HL-60/S4 treated with retinoic acid at 250 ng/mL for 4 days and 3 days (cell line): ENCODE data around the gene HSD17B3.
"Not testable (repeated sequence)": the region's sequence is repeated elsewhere in the genome, so short reads cannot be mapped to it uniquely, and the experiment has no call there.

ENCODE experiments used
- in situ Hi-C: fragments of 300-500 bp; cut with MboI; formaldehyde crosslinking; loops from 2 replicates; pipeline ENCODE4 v1.7.0; 2022; ENCODE audit warnings: low sequenced_read_pairs

Gene HSD17B3

GRCh38 chr9:96302021-96302420 lies at the start of gene HSD17B3:
HSD17B3 (minus strand) TSS chr9:96302176; CDS start chr9:96302104, 72 bp downstream.
- in situ Hi-C loops: no loop called here

DNA sequence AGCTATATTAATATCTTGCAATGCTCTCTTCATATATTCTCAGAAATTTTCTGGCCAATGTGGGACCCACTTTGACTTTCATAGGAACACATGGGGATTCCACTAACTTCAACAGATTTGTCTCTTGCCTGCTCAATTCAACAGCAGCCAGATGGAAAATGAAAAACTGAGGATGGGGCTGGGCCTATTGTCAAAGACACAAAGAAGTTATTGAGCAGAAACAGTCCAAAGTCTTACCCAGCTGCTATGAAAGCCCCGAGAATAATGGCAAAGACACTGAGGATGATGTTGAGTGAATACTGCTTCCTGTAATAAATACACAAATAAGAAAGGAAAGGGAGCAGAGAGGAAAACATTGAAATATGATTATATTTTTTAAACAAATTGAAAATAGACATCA lies 48.9 kb upstream of the HSD17B3 start:
- in situ Hi-C loops: no loop called here

DNA sequence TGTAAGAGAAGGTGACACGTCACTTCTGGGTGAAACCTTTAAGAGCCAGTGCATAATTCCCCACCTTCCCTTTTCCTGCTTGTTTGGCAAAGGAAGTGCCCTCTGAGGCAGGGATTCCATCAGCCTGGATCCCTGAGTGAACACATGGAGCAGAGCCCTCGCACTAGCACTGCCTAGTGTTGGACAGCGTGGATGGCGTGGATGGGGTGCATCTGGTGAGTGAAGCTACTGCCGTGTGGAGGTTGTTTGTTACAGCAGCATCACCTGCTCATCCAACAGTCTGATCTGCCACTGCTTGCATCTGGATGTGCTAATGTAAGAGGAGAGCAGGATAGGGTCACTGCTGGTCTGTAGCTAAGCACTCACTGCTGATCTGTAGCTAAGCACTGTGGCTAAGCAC lies 46.3 kb upstream of the HSD17B3 start:
- in situ Hi-C loops: loop anchor here (25.0 kb wide), 1 partner anchor 314 kb away; the partner anchor contains the start of gene PRXL2C

DNA sequence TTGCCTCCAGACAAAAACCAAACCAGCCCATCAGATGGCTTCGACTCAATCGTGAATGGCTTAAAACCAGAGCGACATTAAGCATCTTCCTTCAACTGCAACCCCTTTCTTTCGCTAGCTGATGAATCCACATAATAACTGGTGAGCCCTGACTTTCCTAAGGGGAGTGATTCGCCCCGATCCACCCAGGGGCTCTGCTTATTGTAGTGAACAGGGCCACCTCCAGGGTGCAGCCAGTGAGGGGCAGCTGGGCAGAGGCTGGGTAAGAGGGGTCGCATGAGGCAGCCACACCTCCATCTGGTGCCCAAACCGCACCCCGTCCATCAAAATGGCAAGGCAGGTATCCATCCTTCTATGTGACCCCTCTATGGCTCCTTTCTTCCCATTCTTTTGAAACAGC lies 43.6 kb upstream of the HSD17B3 start:
- in situ Hi-C loops: loop anchor here (25.0 kb wide), 1 partner anchor 317 kb away; the partner anchor contains the start of gene PRXL2C

DNA sequence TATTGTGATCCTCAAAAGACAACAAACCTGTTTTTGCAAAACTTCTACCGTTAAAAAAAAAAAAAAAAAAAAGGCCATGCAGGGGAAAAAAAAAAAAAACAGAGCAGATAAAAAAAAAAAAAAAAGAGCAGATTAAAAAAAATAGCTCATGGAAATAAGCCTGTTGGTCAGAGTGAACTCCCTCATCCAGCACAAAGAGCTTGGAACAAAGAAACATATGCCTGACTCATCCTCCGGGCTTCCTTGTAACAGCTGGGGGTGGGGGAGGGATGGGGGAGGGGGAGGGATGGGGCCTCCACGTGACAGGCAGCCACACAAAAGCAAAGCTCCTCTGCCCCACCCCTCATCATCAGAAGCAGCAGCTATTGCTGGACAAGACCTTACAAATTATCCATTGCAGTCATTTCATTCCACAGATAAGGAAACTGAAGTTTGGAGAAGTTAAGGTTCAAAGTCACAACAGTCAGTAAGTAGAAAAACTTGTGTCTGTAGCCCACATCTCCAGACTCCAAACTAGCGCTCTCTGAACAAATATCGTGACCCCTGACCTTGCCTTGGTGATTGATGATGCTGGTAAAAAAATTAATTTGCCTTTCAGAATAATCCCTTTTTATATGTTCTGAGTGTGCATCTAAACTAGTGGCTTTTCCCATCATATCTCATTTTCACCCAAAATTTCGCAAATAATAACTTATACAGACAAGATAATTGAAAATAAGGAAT lies 42.6 kb upstream of the HSD17B3 start:
- in situ Hi-C loops: loop anchor here (25.0 kb wide), 1 partner anchor 318 kb away; the partner anchor contains the start of gene PRXL2C

GRCh38 chr9:96343515-96344360 lies 41.8 kb upstream of the HSD17B3 start:
- in situ Hi-C loops: loop anchor here (25.0 kb wide), 1 partner anchor 319 kb away; the partner anchor contains the start of gene PRXL2C

GRCh38 chr9:96342571-96343245 lies 40.7 kb upstream of the HSD17B3 start:
- in situ Hi-C loops: loop anchor here (25.0 kb wide), 1 partner anchor 320 kb away; the partner anchor contains the start of gene PRXL2C

DNA sequence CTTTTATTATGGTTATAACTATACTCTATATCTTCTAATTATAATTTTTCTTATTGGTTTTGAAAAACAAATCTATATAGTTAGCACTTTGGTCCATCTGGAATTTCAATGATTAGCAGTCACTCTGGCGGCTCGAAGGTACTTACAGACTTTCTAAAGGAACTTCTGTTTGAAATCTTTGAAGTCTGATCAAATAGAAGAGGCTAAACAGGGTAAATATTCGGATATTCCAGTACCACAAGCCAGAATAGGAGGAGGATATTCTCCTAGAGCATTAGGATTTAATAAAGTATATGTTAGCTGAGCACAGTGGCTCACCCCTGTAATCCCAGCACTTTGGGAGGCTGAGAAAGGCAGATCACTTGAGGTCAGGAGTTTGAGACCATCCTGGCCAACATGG lies 38.7 kb upstream of the HSD17B3 start:
- in situ Hi-C loops: loop anchor here (25.0 kb wide), 1 partner anchor 322 kb away; the partner anchor contains the start of gene PRXL2C

- in situ Hi-C loops: loop anchor here (25.0 kb wide), 1 partner anchor 324 kb away; the partner anchor contains the start of gene PRXL2C
These were observed 36.3 kb upstream of the HSD17B3 start for GRCh38 chr9:96338299-96338698.

DNA sequence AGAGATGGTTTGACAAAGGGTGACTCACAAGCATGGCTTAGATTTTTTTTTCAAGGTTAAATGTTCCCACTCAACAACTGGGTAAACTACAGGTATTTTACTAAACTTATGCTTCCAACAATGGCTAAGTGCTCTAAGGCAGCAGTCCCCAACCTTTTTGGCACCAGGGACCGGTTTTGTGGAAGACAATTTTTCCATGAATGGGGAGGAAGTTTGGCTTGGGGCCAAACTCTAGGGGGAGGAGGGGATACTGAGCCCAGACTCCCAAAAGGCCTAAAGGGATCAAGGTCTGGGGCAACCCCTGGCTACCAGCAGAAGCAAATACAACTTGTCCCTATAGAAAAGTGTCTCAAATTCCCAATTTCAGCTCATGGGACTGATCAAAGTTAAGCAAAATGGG lies 32.0 kb upstream of the HSD17B3 start:
- in situ Hi-C loops: loop anchor here (25.0 kb wide), 1 partner anchor 328 kb away; the partner anchor contains the start of gene PRXL2C

- in situ Hi-C loops: loop anchor here (25.0 kb wide), 1 partner anchor 331 kb away; the partner anchor contains the start of gene PRXL2C
These were observed 29.4 kb upstream of the HSD17B3 start for GRCh38 chr9:96331236-96331947.

DNA sequence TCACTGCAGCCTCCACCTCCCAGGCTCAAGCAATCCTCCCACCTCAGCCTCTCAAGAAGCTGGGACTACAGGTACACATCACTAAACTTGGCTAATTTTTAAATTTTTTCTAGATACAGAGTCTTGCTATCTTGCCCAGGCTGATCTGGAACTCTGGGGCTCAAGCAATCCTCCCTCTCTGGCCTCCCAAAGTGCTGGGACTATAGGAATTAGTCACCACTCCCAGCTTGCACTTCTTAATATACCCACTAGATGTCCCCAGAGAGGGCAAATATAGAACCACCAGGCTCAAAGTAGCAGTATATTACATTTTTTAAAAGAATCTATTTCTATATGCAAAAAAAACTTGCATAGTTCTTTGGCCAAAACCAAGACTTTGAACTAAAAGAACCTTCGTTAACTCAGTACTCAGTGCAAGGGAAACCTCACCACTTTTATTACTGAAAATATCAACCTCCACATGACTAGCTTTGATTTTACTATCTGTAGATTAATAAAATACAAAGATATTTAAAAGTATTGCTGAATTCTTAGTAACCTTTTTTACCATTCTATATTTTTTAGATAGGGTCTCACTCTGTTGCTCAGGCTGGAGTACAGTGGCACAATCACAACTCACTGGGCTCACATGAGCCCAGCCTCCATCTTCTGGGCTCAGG lies 25.8 kb upstream of the HSD17B3 start:
- in situ Hi-C loops: loop anchor here (25.0 kb wide), 1 partner anchor 334 kb away; the partner anchor contains the start of gene PRXL2C

DNA sequence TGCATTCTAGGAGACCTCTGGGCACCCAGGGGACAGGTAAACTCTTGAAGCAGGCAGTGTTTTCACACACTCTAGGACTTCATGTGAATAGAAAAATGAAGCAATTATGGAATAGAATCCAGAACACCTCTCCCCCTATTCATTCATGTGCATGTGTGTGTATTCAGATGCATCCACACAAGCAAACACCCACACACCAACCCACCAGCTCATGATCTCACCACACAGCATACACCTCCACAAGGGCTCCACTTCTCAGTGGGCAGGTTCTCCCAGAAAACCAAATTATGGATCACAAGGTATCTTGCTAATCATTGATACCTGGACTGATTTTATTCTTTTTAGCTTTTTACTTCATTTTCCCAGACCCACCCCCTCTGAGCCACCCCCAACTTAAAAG lies 21.2 kb upstream of the HSD17B3 start:
- in situ Hi-C loops: no loop called here

GRCh38 chr9:96322736-96323135 lies 20.8 kb upstream of the HSD17B3 start:
- in situ Hi-C loops: not testable (repeated sequence)

DNA sequence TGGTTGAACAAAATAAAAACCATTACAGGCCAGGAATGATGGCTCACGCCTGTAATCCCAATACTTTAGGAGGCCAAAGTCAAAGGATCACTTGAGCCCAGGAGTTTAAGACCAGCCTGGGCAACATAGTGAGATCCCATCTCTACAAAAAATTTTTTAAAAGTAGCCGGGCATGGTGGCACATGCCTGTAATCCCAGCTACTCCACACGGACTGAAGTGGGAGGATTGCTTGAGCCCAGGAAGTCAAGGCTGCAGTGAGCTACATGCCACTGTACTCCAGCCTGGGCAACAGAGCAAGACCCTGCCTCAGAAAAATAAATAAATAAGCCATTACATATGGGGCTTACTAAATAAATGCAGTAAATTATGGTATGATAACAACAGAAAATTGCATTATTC lies 20.2 kb upstream of the HSD17B3 start:
- in situ Hi-C loops: not testable (repeated sequence)

DNA sequence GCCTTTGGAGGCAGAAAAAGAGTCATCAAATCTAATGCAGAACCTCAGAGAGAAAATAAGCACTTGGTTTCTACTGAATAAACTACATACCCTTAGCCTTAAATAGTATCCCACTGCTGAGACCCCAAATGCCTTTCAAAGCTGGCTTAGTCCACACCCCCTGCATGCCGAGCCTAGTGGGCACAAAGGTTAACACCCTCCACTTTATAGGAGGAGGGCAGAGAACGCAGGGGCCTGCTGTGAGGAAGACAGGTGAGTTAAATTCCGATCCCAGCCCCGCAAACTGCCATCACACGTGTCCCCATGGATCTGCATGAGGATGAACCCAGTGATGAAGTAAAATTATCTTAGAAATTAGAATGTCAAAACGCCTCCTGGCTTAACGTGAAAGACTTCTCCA lies 19.5 kb upstream of the HSD17B3 start:
- in situ Hi-C loops: no loop called here

DNA sequence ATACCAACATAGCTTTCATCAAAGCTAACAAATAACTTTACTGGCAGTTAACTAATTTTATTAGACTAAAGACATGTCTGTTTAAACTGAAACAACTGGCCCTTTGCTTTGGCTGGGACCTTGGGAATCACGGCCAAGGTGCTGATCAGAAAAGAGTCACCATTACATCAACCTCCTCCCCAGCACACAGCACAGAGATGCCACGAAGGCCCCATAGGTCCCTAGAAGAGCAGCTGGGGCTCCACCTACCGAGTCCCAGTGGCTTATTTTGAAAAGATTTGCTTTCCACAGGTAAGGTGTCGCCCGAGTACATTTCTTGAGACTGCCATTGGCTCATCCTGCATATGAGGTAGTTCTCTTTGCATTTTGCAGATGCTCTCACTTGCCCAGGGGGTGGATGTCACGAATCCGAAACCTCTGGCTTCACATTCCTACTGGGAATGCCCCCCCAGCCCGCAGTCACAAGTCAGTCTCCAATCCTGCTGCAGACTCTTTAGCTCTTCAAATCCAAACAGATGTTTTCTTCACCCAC lies 18.8 kb upstream of the HSD17B3 start:
- in situ Hi-C loops: no loop called here

- in situ Hi-C loops: no loop called here
These were observed 17.1 kb upstream of the HSD17B3 start for GRCh38 chr9:96318921-96319565.
